ENCODE results near the gene LRRC14B. TPM values are rescaled to one million over a fixed set of nuclear protein-coding genes. Genes with fewer than 3 reads are reported as not detected.
"Not testable (repeated sequence)": the region's sequence is repeated elsewhere in the genome, so short reads cannot be mapped to it uniquely, and the experiment has no call there.

LRRC14B gene
- total RNA-seq, 4 donors from 2014 or later, result not detected

- Histone ChIP-seq H3K9me3 (no peaks in the 10 kb centered on the region), H3K36me3 (no peaks in the 10 kb centered on the region), H3K4me3 (replicated peaks in 1 of 3) (no peak overlapping the region), H3K4me1 (peaks cover 0 to 7% of the 10 kb centered on the region in 2 donors), H3K27me3 (no peaks in the 10 kb centered on the region), H3K27ac (no peak overlapping the region)
- TF ChIP-seq POLR2A (IDR thresholded peaks at IDR 0.05) (no peak), CTCF (IDR thresholded peaks at IDR 0.05) (no peak)
- WGBS, 2 donors, result 85 to 89% methylated on average over 13 of the region's 13 CpGs
- DNase-seq, result no peak
- intact Hi-C loops (cut with DNase I), result no loop called here
Observed at GRCh38 chr5:163841-164240, 27.5 kb upstream of the LRRC14B start.

- WGBS, 2 donors, result 85 to 87% methylated on average over 13 to 14 of the region's 14 CpGs
- intact Hi-C loops (cut with DNase I), result no loop called here
- DNase-seq, result no peak
- Histone ChIP-seq H3K4me3 (replicated peaks in 1 of 3) (no peak overlapping the region), H3K9me3 (no peaks in the 10 kb centered on the region), H3K36me3 (no peaks in the 10 kb centered on the region), H3K27me3 (no peaks in the 10 kb centered on the region), H3K27ac (no peak overlapping the region), H3K4me1 (peaks cover 0 to 7% of the 10 kb centered on the region in 2 donors)
- TF ChIP-seq CTCF (IDR thresholded peaks at IDR 0.05) (no peak), POLR2A (IDR thresholded peaks at IDR 0.05) (no peak)
Observed at GRCh38 chr5:164244-164643, 27.1 kb upstream of the LRRC14B start.

GRCh38 chr5:164783-165182 is 26.5 kb upstream of the LRRC14B start:
- H3K9me3 ChIP-seq; intact Hi-C loops (cut with DNase I); H3K27ac ChIP-seq; H3K27me3 ChIP-seq; DNase-seq; H3K36me3 ChIP-seq; H3K4me3 ChIP-seq (replicated peaks in 1 of 3): not testable (repeated sequence)
- 91 to 94% methylated on average over 4 to 13 of the region's 25 CpGs for WGBS, 2 donors
- H3K4me1 ChIP-seq, result peaks cover 0 to 10% of the 10 kb centered on the region in 2 donors

- 83 to 95% methylated on average over 17 to 20 of the region's 27 CpGs for WGBS, 2 donors
- no peak for DNase-seq
- no peak overlapping the region for H3K27ac ChIP-seq
Observed at GRCh38 chr5:166441-167372, 24.6 kb upstream of the LRRC14B start.

GRCh38 chr5:167511-167910 is 23.8 kb upstream of the LRRC14B start:
- Histone ChIP-seq H3K4me3 (replicated peaks in 1 of 3) (no peak overlapping the region), H3K36me3 (no peaks in the 10 kb centered on the region), H3K9me3 (no peaks in the 10 kb centered on the region), H3K4me1 (peaks cover 0 to 18% of the 10 kb centered on the region in 2 donors), H3K27ac (no peak overlapping the region), H3K27me3 (no peaks in the 10 kb centered on the region)
- WGBS, 2 donors, result 87 to 92% methylated on average over 6 to 7 of the region's 7 CpGs
- intact Hi-C loops (cut with DNase I), result no loop called here
- no peak for TF ChIP-seq POLR2A (IDR thresholded peaks at IDR 0.05)
- TF ChIP-seq CTCF (IDR thresholded peaks at IDR 0.05), result no peak
- no peak for DNase-seq

More at GRCh38 chr5:166441-167372, 24.6 kb upstream of the LRRC14B start:
- TF ChIP-seq POLR2A (IDR thresholded peaks at IDR 0.05) (no peak), CTCF (IDR thresholded peaks at IDR 0.05) (no peak)
- intact Hi-C loops (cut with DNase I), result no loop called here
- no peaks in the 10 kb centered on the region for H3K9me3 ChIP-seq
- peaks cover 0 to 18% of the 10 kb centered on the region in 2 donors for H3K4me1 ChIP-seq
- H3K4me3 ChIP-seq (replicated peaks in 1 of 3), result no peak overlapping the region
- no peaks in the 10 kb centered on the region for H3K27me3 ChIP-seq
- no peaks in the 10 kb centered on the region for H3K36me3 ChIP-seq

Measured in thyroid gland (tissue), 4 donors.